ENCODE measurements around the gene ABLIM2.

The ABLIM2 gene

GRCh38 chr4:8121292-8122015 lies 37.2 kb downstream of the ABLIM2 start:
- TF ChIP-seq CTCF (conservative IDR thresholded peaks at IDR 0.05) = no peak
- H3K27ac ChIP-seq = no peak overlapping the region

GRCh38 chr4:8120501-8120900 lies 38.1 kb downstream of the ABLIM2 start:
- H3K27ac ChIP-seq = no peak overlapping the region
- no peak for TF ChIP-seq CTCF (conservative IDR thresholded peaks at IDR 0.05)

- no peak overlapping the region for H3K27ac ChIP-seq
- no peak for TF ChIP-seq CTCF (conservative IDR thresholded peaks at IDR 0.05)
Measured at GRCh38 chr4:8119877-8120276, 38.7 kb downstream of the ABLIM2 start.

GRCh38 chr4:8118531-8118930 lies 40.1 kb downstream of the ABLIM2 start:
- H3K27ac ChIP-seq = no peak overlapping the region
- TF ChIP-seq CTCF (conservative IDR thresholded peaks at IDR 0.05) = no peak

- H3K27ac ChIP-seq = no peak overlapping the region
- TF ChIP-seq CTCF (conservative IDR thresholded peaks at IDR 0.05) = no peak
Measured at GRCh38 chr4:8118035-8118434, 40.6 kb downstream of the ABLIM2 start.

GRCh38 chr4:8117278-8117682 lies 41.3 kb downstream of the ABLIM2 start:
- no peak for TF ChIP-seq CTCF (conservative IDR thresholded peaks at IDR 0.05)
- H3K27ac ChIP-seq = no peak overlapping the region

- H3K27ac ChIP-seq = no peak overlapping the region
- no peak for TF ChIP-seq CTCF (conservative IDR thresholded peaks at IDR 0.05)
Measured at GRCh38 chr4:8115916-8116315, 42.7 kb downstream of the ABLIM2 start.
